MG63 (cell line): ENCODE results near the gene NFU1. TPM values are rescaled to one million over a fixed set of nuclear protein-coding genes. Genes with fewer than 3 reads are reported as not detected.
"Not testable (repeated sequence)": the region's sequence is repeated elsewhere in the genome, so short reads cannot be mapped to it uniquely, and the experiment has no call there.

Experiments
- DNase-seq: peaks from one replicate; pipeline ENCODE4 v3.0.0-alpha.2; 2020
- H3K27me3 ChIP-seq: fragments of 250-450 bp; sonication (Bioruptor Pico); 2 replicates; pipeline ENCODE4 v1.5.1; 2020; ENCODE audit warnings: mild to moderate bottlenecking, moderate library complexity
- H3K36me3 ChIP-seq: fragments of 250-450 bp; sonication (Bioruptor Pico); 2 replicates; pipeline ENCODE4 v1.5.1; 2020; ENCODE audit warnings: mild to moderate bottlenecking, moderate library complexity
- H3K4me3 ChIP-seq: fragments of 250-450 bp; sonication (Bioruptor Pico); 2 replicates; pipeline ENCODE4 v1.5.1; 2020; ENCODE audit warnings: mild to moderate bottlenecking, moderate library complexity
- H3K9me3 ChIP-seq: fragments of 250-450 bp; sonication (Bioruptor Pico); 2 replicates; pipeline ENCODE4 v1.5.1; 2020; ENCODE audit warnings: mild to moderate bottlenecking, moderate library complexity
- total RNA-seq: library from RNA; depleted of rRNA; stranded (reverse); fragments of >200 nt; shearing (Covaris generic); gene quantifications from 2 replicates; pipeline ENCODE4 v1.2.3, GENCODE V29; 2014; ENCODE audit warnings: low replicate concordance

NFU1 gene
- total RNA-seq, 1 experiment from 2014 or later: 49.4 TPM

- Histone ChIP-seq H3K9me3 (no peaks in the 10 kb centered on the region), H3K4me3 (no peak overlapping the region), H3K27me3 (no peaks in the 10 kb centered on the region), H3K36me3 (peaks cover 25% of the 10 kb centered on the region)
- no peak for DNase-seq
Observed at GRCh38 chr2:69383176-69383812, 53.9 kb downstream of the NFU1 start.

GRCh38 chr2:69382547-69382946 lies 54.7 kb downstream of the NFU1 start:
- no peak for DNase-seq
- H3K4me3 ChIP-seq: no peak overlapping the region
- H3K36me3 ChIP-seq: peaks cover 25% of the 10 kb centered on the region
- H3K9me3 ChIP-seq: no peaks in the 10 kb centered on the region
- no peaks in the 10 kb centered on the region for H3K27me3 ChIP-seq

- DNase-seq: peak; percentile 33
- Histone ChIP-seq H3K9me3 (no peaks in the 10 kb centered on the region), H3K4me3 (no peak overlapping the region)
Observed at GRCh38 chr2:69381337-69381737, 55.9 kb downstream of the NFU1 start.

DNA sequence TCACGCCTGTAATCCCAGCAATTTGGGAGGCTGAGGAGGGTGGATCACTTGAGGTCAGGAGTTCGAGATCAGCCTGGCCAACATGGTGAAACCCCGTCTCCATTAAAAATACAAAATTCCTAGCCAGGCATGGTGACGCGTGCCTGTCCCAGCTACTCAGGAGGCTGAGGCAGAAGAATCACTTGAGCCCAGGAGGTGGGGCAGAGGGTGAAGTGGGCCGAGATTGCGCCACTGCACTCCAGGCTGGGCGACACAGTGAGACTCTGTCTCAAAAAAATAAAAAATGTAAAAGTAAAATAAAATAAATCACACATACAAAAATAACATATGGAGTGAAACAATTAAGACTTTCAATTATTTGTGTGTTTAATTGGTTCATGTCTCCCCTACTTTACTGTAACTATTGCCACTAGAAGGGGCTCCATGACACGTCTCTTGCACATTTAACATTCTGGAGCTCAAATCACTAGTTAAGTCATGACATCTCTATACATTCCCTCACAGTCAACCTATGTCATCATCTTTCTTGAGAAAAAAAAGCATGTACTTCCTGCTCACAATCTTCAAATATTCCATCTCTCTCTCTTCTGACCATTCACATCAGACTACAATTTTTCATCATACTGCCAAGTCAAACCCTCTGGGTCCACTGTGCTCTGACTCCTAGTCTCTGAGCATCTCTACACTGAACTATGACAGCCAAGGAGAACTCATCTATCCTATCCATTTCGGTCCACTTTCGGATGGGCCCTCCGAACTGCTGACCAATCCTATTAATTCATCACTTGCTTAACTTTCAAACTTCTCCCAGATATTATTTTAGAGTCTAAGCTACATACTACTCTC lies 56.9 kb downstream of the NFU1 start:
- Histone ChIP-seq H3K4me3 (no peak overlapping the region), H3K27me3 (no peaks in the 10 kb centered on the region), H3K9me3 (no peaks in the 10 kb centered on the region), H3K36me3 (peaks cover 25% of the 10 kb centered on the region)
- no peak for DNase-seq

More at GRCh38 chr2:69381337-69381737, 55.9 kb downstream of the NFU1 start:
- peaks cover 25% of the 10 kb centered on the region for H3K36me3 ChIP-seq
- no peaks in the 10 kb centered on the region for H3K27me3 ChIP-seq

DNA sequence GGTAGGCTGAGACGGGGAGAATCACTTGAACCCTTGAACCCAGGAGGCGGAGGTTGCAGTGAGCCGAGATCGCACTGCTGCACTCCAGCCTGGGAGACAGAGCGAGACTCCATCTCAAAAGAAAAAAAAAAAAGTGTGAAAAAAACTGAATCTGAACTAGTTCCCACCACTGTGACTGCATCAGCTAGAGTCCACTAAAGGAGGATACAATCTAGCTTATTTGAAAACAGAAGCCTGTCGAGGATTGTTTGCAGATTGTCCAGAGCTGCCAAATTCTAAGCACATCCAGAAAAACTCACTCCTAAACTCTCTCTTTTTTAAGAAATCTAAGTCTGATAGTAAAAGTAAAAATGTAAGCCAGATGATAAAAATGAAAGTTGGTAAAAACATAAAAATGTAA lies 60.8 kb downstream of the NFU1 start:
- DNase-seq: no peak
- Histone ChIP-seq H3K36me3 (peaks cover 23% of the 10 kb centered on the region), H3K4me3 (no peak overlapping the region), H3K9me3 (no peaks in the 10 kb centered on the region), H3K27me3 (no peaks in the 10 kb centered on the region)

DNA sequence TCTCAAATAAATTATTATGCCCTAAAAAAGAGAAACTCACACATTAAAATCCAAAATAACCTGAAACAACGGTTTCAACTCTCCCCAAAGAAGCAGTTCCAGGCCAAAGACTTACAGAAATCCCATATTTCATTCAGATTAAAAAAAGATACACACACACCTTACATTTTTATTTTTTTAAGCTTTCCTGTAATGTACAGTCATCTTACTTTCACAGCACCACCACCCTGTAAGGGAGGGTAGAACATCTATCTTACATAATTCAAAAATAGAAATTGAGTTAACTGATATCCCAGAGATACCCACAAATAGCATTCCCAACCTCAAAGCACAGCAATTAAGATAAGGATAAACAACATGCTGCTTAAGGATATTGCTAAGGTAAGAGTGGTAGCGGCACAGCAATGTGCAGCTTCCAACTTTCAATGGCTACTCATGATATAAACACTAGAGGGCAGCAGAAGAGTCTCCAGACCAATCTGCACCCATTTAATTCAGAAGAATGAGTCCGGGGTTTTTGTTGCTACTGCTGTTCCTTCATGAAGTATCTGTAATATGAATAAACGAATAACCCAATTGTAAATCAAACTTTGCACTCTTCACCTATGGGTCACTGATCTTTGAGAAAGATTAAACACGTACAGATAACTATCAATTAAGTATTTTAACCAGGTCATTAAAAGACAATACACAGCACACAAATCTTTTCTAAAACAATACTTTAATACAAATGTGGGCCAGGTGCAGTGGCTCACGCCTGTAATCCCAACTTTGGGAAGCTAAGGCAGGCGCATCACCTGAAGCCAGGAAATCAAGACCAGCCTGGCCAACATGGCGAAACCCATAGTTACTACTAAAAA lies 61.5 kb downstream of the NFU1 start:
- no peak for DNase-seq
- Histone ChIP-seq H3K27me3 (no peaks in the 10 kb centered on the region), H3K36me3 (peaks cover 27% of the 10 kb centered on the region), H3K9me3 (no peaks in the 10 kb centered on the region), H3K4me3 (no peak overlapping the region)

DNA sequence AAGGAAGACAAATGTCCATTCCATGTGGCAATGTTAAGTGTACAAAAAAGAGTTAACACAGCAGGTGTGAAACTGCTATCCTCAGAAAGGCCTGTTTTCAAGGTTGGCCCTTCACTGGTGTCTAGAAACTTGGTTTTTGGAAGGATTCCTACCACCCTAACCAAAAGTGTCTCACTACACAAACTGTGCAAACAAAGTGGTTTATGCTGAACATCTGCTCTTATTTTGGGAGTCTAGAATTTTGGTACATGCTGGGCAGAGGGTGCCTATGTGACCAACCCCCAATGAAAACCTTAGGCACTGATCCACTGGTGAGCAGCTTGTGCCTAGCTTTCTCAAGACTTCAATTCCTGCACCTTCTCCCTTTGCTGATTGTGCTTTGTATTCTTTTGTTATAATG lies 64.5 kb downstream of the NFU1 start:
- H3K4me3 ChIP-seq: no peak overlapping the region
- no peaks in the 10 kb centered on the region for H3K27me3 ChIP-seq
- no peak for DNase-seq
- no peaks in the 10 kb centered on the region for H3K9me3 ChIP-seq
- H3K36me3 ChIP-seq: peaks cover 47% of the 10 kb centered on the region

GRCh38 chr2:69369802-69370201 lies 67.4 kb downstream of the NFU1 start:
- no peaks in the 10 kb centered on the region for H3K9me3 ChIP-seq
- H3K27me3 ChIP-seq: no peaks in the 10 kb centered on the region
- H3K36me3 ChIP-seq: peaks cover 68% of the 10 kb centered on the region
- DNase-seq: no peak
- H3K4me3 ChIP-seq: no peak overlapping the region

DNA sequence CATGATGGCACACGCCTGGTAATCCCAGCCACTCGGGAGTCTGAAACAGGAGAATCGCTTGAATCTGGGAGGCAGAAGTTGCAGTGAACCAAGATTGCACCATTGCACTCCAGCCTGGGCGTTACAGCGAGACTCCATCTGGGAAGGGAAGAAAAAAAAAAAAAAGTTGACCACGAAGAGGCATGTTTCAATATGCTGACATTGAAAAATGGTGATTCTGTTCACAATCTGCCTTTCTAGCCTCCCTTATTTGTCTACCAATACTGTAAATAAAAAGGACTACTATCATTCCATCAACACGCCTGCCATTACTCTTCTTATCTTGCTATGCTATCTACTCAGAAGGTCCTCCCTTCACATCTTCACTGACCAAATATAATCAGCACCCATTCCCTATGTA lies 68.6 kb downstream of the NFU1 start:
- Histone ChIP-seq H3K36me3 (peaks cover 74% of the 10 kb centered on the region), H3K4me3 (no peak overlapping the region), H3K9me3 (no peaks in the 10 kb centered on the region), H3K27me3 (no peaks in the 10 kb centered on the region)
- DNase-seq: no peak

DNA sequence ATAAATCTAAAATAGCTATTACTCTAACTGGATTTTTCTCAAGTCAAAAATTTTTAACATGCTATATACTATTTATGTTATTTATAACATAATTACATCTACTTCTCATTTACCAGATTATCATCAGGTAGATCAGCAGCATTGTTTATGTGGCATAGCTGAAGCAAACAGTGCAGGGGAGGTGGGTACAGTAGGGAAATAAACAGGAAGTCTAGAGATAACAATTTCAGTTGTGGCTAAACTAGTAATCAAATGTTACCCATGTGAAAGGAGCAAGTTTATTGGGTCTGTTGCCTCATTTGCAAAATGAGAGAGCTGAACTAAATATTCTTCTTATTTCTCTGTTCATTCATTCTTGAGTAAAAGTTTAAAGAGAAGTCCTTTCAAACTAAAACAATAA lies 77.9 kb downstream of the NFU1 start:
- H3K27me3 ChIP-seq: no peaks in the 10 kb centered on the region
- no peaks in the 10 kb centered on the region for H3K9me3 ChIP-seq
- peaks cover 81% of the 10 kb centered on the region for H3K36me3 ChIP-seq
- DNase-seq: no peak
- no peak overlapping the region for H3K4me3 ChIP-seq

DNA sequence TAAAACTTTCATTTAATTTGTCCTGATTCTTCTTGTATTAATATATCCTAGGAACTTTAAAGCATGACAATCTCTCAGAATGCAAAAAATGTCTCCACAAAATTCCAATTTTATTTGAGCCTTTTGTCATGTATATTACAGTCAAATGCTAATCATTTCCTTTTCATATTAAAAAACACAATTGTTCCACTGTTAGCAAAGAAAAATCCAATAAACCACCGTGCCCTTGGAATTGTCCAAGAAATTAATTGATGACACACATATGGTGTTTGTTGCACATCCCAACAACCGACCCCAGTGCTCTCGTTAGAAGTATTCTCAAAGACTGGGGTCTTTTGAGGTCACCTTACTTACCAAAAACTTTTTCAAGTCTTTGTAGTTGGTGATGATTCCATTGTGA lies 78.3 kb downstream of the NFU1 start:
- Histone ChIP-seq H3K27me3 (no peaks in the 10 kb centered on the region), H3K36me3 (peaks cover 85% of the 10 kb centered on the region), H3K4me3 (no peak overlapping the region), H3K9me3 (no peaks in the 10 kb centered on the region)
- no peak for DNase-seq

GRCh38 chr2:69356471-69356870 lies 80.8 kb downstream of the NFU1 start:
- Histone ChIP-seq H3K27me3 (no peaks in the 10 kb centered on the region), H3K9me3 (no peaks in the 10 kb centered on the region), H3K4me3 (no peak overlapping the region), H3K36me3 (peaks cover 78% of the 10 kb centered on the region)
- no peak for DNase-seq

DNA sequence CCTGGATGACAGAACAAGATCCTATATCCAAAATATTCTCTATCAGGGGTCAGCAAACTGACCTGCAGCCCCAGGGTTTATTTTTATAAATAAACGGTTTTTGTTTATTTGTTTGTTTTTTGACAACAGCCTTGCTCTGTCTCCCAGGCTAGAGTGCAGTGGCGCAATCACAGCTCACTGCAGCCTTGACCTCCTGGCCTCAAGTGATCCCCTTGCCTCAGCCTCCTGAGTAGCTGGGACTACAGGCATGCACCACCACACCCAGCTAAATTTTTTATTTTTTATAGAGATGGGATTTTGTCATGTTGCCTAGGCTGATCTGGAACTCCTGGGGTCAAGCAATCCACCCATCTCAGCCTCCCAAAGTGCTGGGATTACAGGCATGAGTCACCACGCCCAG lies 82.3 kb downstream of the NFU1 start:
- peaks cover 81% of the 10 kb centered on the region for H3K36me3 ChIP-seq
- DNase-seq, H3K27me3 ChIP-seq, H3K9me3 ChIP-seq, H3K4me3 ChIP-seq: not testable (repeated sequence)

GRCh38 chr2:69353360-69353759 lies 83.9 kb downstream of the NFU1 start:
- H3K36me3 ChIP-seq: peaks cover 81% of the 10 kb centered on the region
- no peak for DNase-seq

DNA sequence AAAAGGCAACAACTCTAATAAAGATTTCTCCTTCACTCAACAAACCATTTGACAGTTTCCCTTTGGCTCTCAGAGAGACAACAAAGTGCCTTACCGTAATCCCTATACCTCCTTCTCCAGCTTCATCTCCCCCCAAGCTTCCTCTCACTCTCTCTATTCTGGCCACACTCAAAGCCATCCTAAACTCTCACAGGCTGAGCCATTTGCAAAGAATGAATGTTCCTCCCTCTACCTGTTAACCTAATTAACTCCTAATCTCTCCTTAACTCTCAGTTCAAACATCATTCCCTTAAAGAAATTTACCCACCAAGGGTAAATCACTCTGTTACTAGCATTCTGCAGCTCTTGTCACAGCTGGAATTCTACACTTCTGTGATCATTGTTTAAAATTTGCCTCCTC lies 88.5 kb downstream of the NFU1 start:
- H3K4me3 ChIP-seq: no peak overlapping the region
- H3K27me3 ChIP-seq: no peaks in the 10 kb centered on the region
- DNase-seq: no peak
- peaks cover 80% of the 10 kb centered on the region for H3K36me3 ChIP-seq
- no peaks in the 10 kb centered on the region for H3K9me3 ChIP-seq

More at GRCh38 chr2:69353360-69353759, 83.9 kb downstream of the NFU1 start:
- Histone ChIP-seq H3K9me3 (no peaks in the 10 kb centered on the region), H3K4me3 (no peak overlapping the region), H3K27me3 (no peaks in the 10 kb centered on the region)
